ENCODE data around the gene RRP8. TPM values are rescaled to one million over a fixed set of nuclear protein-coding genes. Genes with fewer than 3 reads are reported as not detected.

RRP8 gene
- polyA plus RNA-seq, 4 donors, result 15.9 to 28.4 (median 21.2) TPM

GRCh38 chr11:6623391-6624363 lies 20.3 kb upstream of the RRP8 start:
- no peak for FAIRE-seq
- no peak for DNase-seq
- peaks cover 0 to 57% (median 0%) of the 10 kb centered on the region in 3 donors for H3K36me3 ChIP-seq (ENCODE audit: control insufficient read depth in 3 of 3, insufficient read depth in 2 of 3, low read depth in 1 of 3, low read length in 3 of 3)

DNA sequence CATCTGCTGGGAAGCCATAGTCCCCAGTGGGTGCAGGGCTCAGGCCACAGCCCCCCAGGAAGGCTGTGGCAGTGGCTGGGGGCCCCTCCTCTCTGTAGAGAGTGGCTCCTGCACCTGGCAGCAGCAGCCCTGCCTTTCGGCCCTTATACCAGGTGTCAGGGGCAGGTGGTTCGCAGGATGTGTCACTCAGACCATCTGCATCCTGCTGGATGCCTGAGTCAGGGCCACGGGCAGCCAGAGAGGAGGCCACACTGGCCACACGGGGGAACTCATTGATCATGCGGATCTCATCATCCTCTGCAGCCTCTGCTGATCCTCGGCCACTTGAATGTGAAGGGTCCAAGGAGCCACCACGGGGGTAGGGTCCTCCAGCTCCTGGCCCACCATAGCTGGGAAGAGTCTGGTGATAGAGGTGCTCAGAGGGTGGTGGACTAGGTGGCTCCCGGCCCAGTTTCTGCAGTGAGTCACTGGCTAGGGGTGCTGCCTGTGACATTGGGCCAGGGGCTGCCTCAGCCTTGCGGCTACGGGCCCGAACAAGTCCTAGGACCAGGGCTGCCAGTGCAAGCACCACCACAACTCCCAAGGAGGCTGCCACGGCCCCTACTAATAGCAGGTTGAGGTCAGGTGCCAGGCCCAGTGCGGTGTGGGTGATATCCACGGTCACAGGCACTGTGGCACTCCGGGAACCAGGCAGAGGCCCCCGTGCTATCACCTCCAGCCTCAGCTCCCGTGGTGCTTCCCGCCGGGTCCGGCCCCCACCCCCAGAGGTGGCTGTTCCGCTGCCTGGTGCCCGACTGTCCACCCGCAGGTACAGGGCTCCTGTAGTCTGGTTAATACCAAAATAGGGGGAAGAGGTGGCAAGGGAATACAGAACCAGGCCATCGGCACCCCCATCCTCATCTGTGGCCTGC lies 19.1 kb upstream of the RRP8 start:
- FAIRE-seq, result no peak
- no peaks in the 10 kb centered on the region for H3K27me3 ChIP-seq (ENCODE audit: control insufficient read depth in 3 of 3, insufficient read depth in 3 of 3, low read length in 3 of 3)
- H3K36me3 ChIP-seq (ENCODE audit: control insufficient read depth in 3 of 3, insufficient read depth in 2 of 3, low read depth in 1 of 3, low read length in 3 of 3), result peaks cover 0 to 54% (median 0%) of the 10 kb centered on the region in 3 donors
- no peak overlapping the region for H3K27ac ChIP-seq (ENCODE audit: low read depth in 1 of 3, low read length in 2 of 3)
- no peaks in the 10 kb centered on the region for H3K9me3 ChIP-seq (ENCODE audit: control insufficient read depth in 2 of 2, insufficient read depth in 1 of 2, low read depth in 1 of 2, low read length in 1 of 2)
- no peak overlapping the region for H3K4me3 ChIP-seq (ENCODE audit: low read depth in 1 of 3, low read length in 3 of 3)
- H3K4me1 ChIP-seq (ENCODE audit: control insufficient read depth in 3 of 3, insufficient read depth in 2 of 3, low read depth in 1 of 3, low read length in 2 of 3), result peaks cover 2 to 31% (median 4%) of the 10 kb centered on the region in 3 donors
- WGBS, 3 donors, result 82 to 86% (median 86%) methylated on average over 23 to 24 of the region's 24 CpGs
- DNase-seq, result no peak

More at GRCh38 chr11:6623391-6624363, 20.3 kb upstream of the RRP8 start:
- 85 to 88% (median 87%) methylated on average over 31 of the region's 31 CpGs for WGBS, 3 donors
- no peak overlapping the region for H3K4me3 ChIP-seq (ENCODE audit: low read depth in 1 of 3, low read length in 3 of 3)
- peaks cover 0 to 20% (median 2%) of the 10 kb centered on the region in 3 donors for H3K4me1 ChIP-seq (ENCODE audit: control insufficient read depth in 3 of 3, insufficient read depth in 2 of 3, low read depth in 1 of 3, low read length in 2 of 3)
- H3K9me3 ChIP-seq (ENCODE audit: control insufficient read depth in 2 of 2, insufficient read depth in 1 of 2, low read depth in 1 of 2, low read length in 1 of 2), result no peaks in the 10 kb centered on the region
- H3K27ac ChIP-seq (ENCODE audit: low read depth in 1 of 3, low read length in 2 of 3), result no peak overlapping the region
- no peaks in the 10 kb centered on the region for H3K27me3 ChIP-seq (ENCODE audit: control insufficient read depth in 3 of 3, insufficient read depth in 3 of 3, low read length in 3 of 3)

DNA sequence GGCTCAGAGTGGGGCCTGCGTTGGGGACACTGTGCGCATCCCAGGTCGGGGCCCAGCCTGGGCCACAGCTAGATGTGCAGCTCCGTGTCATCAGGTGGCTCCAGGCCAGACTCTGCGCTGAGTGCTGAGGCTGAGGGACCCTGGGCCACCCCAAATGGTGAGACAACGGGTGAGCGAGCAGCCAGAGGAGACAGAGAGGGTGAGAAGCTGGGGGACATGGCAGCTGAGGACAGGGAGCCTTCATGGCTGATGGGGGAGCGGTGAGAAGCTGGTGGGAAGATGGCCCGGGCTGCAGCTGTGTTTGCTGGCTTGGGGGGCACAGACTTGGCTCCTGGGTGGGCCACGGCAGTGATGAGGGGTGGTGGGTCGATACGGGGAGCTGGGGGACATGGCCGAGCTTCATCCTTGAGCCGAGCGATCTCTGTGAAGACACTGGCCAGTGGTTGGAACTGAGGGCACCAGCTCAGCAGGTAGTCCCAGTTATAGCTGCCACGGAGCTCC lies 18.3 kb upstream of the RRP8 start:
- Histone ChIP-seq H3K4me3 (ENCODE audit: low read depth in 1 of 3, low read length in 3 of 3) (no peak overlapping the region), H3K9me3 (ENCODE audit: control insufficient read depth in 2 of 2, insufficient read depth in 1 of 2, low read depth in 1 of 2, low read length in 1 of 2) (no peaks in the 10 kb centered on the region), H3K27ac (ENCODE audit: low read depth in 1 of 3, low read length in 2 of 3) (no peak overlapping the region), H3K36me3 (ENCODE audit: control insufficient read depth in 3 of 3, insufficient read depth in 2 of 3, low read depth in 1 of 3, low read length in 3 of 3) (peaks cover 0 to 54% (median 0%) of the 10 kb centered on the region in 3 donors), H3K27me3 (ENCODE audit: control insufficient read depth in 3 of 3, insufficient read depth in 3 of 3, low read length in 3 of 3) (no peaks in the 10 kb centered on the region), H3K4me1 (ENCODE audit: control insufficient read depth in 3 of 3, insufficient read depth in 2 of 3, low read depth in 1 of 3, low read length in 2 of 3) (peaks cover 2 to 35% (median 3%) of the 10 kb centered on the region in 3 donors)
- FAIRE-seq (no peak), DNase-seq (no peak)
- 85 to 90% (median 87%) methylated on average over 16 of the region's 16 CpGs for WGBS, 3 donors

- Histone ChIP-seq H3K9me3 (ENCODE audit: control insufficient read depth in 2 of 2, insufficient read depth in 1 of 2, low read depth in 1 of 2, low read length in 1 of 2) (no peaks in the 10 kb centered on the region), H3K36me3 (ENCODE audit: control insufficient read depth in 3 of 3, insufficient read depth in 2 of 3, low read depth in 1 of 3, low read length in 3 of 3) (peaks cover 0 to 54% (median 0%) of the 10 kb centered on the region in 3 donors), H3K27ac (ENCODE audit: low read depth in 1 of 3, low read length in 2 of 3) (no peak overlapping the region), H3K4me1 (ENCODE audit: control insufficient read depth in 3 of 3, insufficient read depth in 2 of 3, low read depth in 1 of 3, low read length in 2 of 3) (peaks cover 2 to 29% (median 3%) of the 10 kb centered on the region in 3 donors), H3K4me3 (ENCODE audit: low read depth in 1 of 3, low read length in 3 of 3) (no peak overlapping the region), H3K27me3 (ENCODE audit: control insufficient read depth in 3 of 3, insufficient read depth in 3 of 3, low read length in 3 of 3) (no peaks in the 10 kb centered on the region)
- FAIRE-seq (no peak), DNase-seq (no peak)
- WGBS, 3 donors, result 54 to 97% (median 84%) methylated on average over 1 of the region's 1 CpG
These were observed 17.2 kb upstream of the RRP8 start for GRCh38 chr11:6620636-6621035.

DNA sequence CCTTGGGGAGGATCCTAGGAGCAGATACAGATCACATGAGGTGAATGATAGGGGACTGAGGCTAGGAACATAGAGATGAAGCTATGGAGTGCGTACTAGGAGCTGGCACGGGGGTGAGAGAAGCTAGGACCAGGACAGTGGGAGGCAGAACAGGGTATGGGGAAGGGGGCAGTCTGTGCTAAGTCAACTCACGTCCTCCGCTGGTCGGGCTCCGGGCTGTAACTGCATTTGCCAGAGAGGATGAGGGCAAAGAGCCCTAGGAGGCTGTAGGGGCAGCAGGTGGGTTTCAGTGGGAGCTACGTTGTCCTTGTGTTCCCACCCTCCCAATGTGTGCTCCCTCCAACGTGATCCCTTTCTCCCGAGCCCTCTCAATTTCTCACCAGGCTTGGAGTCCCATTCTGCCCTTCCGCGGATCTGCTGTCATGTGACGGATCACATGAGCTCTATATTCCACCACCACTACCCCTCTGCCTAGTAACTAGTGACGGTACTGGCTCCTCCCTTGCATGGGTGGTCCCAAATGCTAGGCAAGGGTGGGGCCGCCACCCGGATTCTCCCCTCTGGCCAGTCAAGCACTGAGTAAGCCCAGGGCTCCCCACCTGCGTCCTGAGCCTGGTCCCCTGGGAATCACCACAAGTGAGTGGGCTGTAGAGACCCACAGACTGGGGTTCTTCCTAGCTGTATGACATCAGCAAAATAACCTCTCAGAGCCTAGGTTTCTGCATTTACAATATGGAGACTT lies 15.8 kb upstream of the RRP8 start, which contains the start of gene TPP1:
TSS of gene TPP1 (minus strand) at position 419 of the 742 bp plus-strand sequence. CDS start at position 397, 22 bp downstream.
- DNase-seq (peak; percentile 96 to 97), FAIRE-seq (no peak)
- peak within 1 kb of the TSS; percentile 56 to 99 (median 65) for H3K4me3 ChIP-seq (ENCODE audit: low read depth in 1 of 3, low read length in 3 of 3)
- H3K27ac ChIP-seq (ENCODE audit: low read depth in 1 of 3, low read length in 2 of 3), result peak within 1 kb of the TSS; percentile 45 to 89 (median 85)
- 0% methylated on average over 16 of the region's 16 CpGs for WGBS, 3 donors
- no peaks in the 10 kb centered on the region for H3K27me3 ChIP-seq (ENCODE audit: control insufficient read depth in 3 of 3, insufficient read depth in 3 of 3, low read length in 3 of 3)
- H3K36me3 ChIP-seq (ENCODE audit: control insufficient read depth in 3 of 3, insufficient read depth in 2 of 3, low read depth in 1 of 3, low read length in 3 of 3), result peaks cover 0 to 54% (median 0%) of the 10 kb centered on the region in 3 donors
- peaks cover 2 to 19% (median 3%) of the 10 kb centered on the region in 3 donors for H3K4me1 ChIP-seq (ENCODE audit: control insufficient read depth in 3 of 3, insufficient read depth in 2 of 3, low read depth in 1 of 3, low read length in 2 of 3)
- H3K9me3 ChIP-seq (ENCODE audit: control insufficient read depth in 2 of 2, insufficient read depth in 1 of 2, low read depth in 1 of 2, low read length in 1 of 2), result no peaks in the 10 kb centered on the region

- WGBS, 3 donors, result 5 to 9% (median 9%) methylated on average over 15 of the region's 15 CpGs
- H3K4me1 ChIP-seq (ENCODE audit: control insufficient read depth in 3 of 3, insufficient read depth in 2 of 3, low read depth in 1 of 3, low read length in 2 of 3), result peaks cover 2 to 20% (median 3%) of the 10 kb centered on the region in 3 donors
- H3K27ac ChIP-seq (ENCODE audit: low read depth in 1 of 3, low read length in 2 of 3), result peak overlapping the region; percentile 45 to 89 (median 85)
- H3K36me3 ChIP-seq (ENCODE audit: control insufficient read depth in 3 of 3, insufficient read depth in 2 of 3, low read depth in 1 of 3, low read length in 3 of 3), result peaks cover 0 to 46% (median 0%) of the 10 kb centered on the region in 3 donors
- H3K9me3 ChIP-seq (ENCODE audit: control insufficient read depth in 2 of 2, insufficient read depth in 1 of 2, low read depth in 1 of 2, low read length in 1 of 2), result no peaks in the 10 kb centered on the region
- H3K4me3 ChIP-seq (ENCODE audit: low read depth in 1 of 3, low read length in 3 of 3), result peak overlapping the region; percentile 56 to 99 (median 65)
- no peaks in the 10 kb centered on the region for H3K27me3 ChIP-seq (ENCODE audit: control insufficient read depth in 3 of 3, insufficient read depth in 3 of 3, low read length in 3 of 3)
- FAIRE-seq (no peak), DNase-seq (peak; percentile 32 to 50)
These were observed 14.9 kb upstream of the RRP8 start for GRCh38 chr11:6618117-6619003.

- H3K4me1 ChIP-seq (ENCODE audit: control insufficient read depth in 3 of 3, insufficient read depth in 2 of 3, low read depth in 1 of 3, low read length in 2 of 3), result peaks cover 2 to 27% (median 3%) of the 10 kb centered on the region in 3 donors
- H3K27ac ChIP-seq (ENCODE audit: low read depth in 1 of 3, low read length in 2 of 3), result no peak overlapping the region
- no peaks in the 10 kb centered on the region for H3K27me3 ChIP-seq (ENCODE audit: control insufficient read depth in 3 of 3, insufficient read depth in 3 of 3, low read length in 3 of 3)
- H3K4me3 ChIP-seq (ENCODE audit: low read depth in 1 of 3, low read length in 3 of 3), result peak overlapping the region in 1 of 3 donors; percentile 99
- H3K9me3 ChIP-seq (ENCODE audit: control insufficient read depth in 2 of 2, insufficient read depth in 1 of 2, low read depth in 1 of 2, low read length in 1 of 2), result no peaks in the 10 kb centered on the region
- DNase-seq (no peak), FAIRE-seq (no peak)
- H3K36me3 ChIP-seq (ENCODE audit: control insufficient read depth in 3 of 3, insufficient read depth in 2 of 3, low read depth in 1 of 3, low read length in 3 of 3), result peaks cover 0 to 40% (median 0%) of the 10 kb centered on the region in 3 donors
- WGBS, 3 donors, result 80 to 87% (median 86%) methylated on average over 5 of the region's 5 CpGs
These were observed 13.9 kb upstream of the RRP8 start for GRCh38 chr11:6617315-6617781.
